C4-2B (cell line): ENCODE data around the gene SH2D6.

Source experiments
- H3K27ac ChIP-seq: fragments of 450-650 bp; 2 replicates; pipeline ENCODE4 v1.5.1; 2017
- ZFX ChIP-seq: fragments of 450-650 bp; IDR thresholded peaks from 2 replicates; pipeline ENCODE4 v1.6.1; 2017
- TF ChIP-seq, protein P1 (sequence below): fragments of 450-650 bp; conservative IDR thresholded peaks from 2 replicates; pipeline ENCODE4 v1.5.1; 2017; ENCODE audit warnings: mild to moderate bottlenecking

Gene SH2D6

DNA sequence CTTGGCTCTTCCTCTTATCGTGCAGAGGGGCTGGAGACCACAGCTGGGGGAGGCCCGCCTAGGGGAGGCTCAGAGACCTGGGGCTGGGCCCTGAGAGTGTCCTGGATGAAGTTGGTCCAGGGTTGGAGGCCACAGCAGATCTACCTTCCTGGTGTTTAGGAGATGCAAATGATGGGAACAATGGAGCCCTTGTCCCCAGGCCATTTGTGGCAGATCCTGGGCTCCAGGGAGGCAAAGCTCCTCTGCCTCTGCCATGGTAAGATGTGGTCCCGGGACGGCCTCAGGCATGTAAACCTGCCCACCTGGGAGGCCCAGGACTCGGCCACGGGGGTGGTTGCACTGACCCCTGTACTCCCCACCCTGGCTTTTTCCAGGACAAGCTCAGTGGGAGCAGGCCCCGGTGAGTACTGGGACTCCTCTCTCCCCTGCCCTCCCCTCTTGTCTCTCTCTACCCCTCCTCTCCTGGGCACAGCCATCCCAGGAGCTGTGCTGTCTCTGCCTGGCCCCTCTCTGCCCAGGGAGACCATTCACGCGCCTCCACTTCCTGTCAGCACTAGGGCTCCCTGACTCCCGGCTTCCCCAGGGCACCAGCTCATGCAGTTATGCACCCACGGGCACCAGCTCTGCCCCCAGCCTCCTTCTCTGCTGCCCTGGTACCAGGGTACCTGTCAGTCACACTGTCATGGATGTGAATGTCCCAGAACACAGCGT, 10.9 kb downstream of the SH2D6 start:
- TF ChIP-seq, protein P1, sequence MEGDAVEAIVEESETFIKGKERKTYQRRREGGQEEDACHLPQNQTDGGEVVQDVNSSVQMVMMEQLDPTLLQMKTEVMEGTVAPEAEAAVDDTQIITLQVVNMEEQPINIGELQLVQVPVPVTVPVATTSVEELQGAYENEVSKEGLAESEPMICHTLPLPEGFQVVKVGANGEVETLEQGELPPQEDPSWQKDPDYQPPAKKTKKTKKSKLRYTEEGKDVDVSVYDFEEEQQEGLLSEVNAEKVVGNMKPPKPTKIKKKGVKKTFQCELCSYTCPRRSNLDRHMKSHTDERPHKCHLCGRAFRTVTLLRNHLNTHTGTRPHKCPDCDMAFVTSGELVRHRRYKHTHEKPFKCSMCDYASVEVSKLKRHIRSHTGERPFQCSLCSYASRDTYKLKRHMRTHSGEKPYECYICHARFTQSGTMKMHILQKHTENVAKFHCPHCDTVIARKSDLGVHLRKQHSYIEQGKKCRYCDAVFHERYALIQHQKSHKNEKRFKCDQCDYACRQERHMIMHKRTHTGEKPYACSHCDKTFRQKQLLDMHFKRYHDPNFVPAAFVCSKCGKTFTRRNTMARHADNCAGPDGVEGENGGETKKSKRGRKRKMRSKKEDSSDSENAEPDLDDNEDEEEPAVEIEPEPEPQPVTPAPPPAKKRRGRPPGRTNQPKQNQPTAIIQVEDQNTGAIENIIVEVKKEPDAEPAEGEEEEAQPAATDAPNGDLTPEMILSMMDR, result no peak
- TF ChIP-seq ZFX, result no peak
- no peak overlapping the region for H3K27ac ChIP-seq

DNA sequence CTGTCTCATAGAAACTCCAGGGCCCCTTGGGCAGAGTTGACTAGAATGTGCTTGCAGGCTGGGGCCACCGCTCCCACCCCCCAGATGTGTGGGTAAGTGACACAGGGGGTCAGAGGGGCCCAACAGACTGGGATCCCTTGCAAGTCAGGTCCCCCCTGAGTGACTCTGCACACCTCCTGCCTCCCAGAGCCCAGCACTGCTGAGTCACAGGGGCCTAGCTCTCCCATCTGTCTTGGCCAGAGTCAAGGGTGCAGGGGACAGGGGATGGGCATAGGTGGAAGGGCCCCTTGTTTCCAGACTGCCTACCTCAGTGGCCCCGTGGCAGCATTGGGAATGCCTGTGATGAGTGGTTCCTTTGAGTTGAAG, 11.4 kb downstream of the SH2D6 start:
- TF ChIP-seq, protein P1, result no peak
- TF ChIP-seq ZFX, result no peak
- no peak overlapping the region for H3K27ac ChIP-seq

DNA sequence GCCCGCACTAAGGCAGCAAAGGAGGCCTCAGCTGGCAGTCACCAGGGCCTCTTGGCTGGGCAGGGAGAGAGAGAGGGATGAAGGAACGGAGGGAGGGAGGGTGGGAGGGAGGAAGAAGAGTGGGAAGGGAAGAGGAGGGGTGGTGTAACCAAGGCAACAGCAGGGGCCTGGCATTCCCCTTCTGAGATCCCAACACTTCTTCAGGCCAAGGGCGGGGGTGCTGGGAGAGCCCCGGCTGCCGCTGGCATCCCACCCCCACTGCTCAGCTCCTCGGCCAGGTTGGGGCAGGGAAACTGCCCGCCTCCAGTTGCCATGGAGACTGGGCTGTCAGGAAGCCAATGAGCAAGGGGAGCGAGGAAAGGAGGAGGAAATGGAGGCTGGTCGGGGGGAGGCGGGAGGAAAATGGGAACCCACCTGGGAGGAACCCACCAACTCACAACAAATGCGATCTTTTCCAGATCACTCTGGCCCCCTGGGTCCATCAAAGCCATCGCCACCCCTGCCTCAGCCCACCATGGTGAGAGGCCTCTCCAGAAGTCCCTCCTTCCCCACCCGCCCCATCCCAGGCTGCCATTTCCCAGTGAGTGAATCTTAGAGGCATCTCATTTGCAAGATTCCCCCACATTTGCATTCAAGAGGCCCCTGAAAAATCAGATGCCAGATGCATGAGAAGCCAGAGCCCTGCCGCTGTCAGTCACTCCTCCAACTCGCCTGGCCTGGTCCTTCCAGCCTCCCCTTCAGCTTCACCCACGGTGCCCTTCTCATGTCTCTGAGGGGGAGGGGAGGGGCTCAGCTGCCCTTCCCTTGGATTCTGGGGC, 12.4 kb downstream of the SH2D6 start:
- no peak overlapping the region for H3K27ac ChIP-seq
- TF ChIP-seq, protein P1, result no peak
- TF ChIP-seq ZFX, result no peak

DNA sequence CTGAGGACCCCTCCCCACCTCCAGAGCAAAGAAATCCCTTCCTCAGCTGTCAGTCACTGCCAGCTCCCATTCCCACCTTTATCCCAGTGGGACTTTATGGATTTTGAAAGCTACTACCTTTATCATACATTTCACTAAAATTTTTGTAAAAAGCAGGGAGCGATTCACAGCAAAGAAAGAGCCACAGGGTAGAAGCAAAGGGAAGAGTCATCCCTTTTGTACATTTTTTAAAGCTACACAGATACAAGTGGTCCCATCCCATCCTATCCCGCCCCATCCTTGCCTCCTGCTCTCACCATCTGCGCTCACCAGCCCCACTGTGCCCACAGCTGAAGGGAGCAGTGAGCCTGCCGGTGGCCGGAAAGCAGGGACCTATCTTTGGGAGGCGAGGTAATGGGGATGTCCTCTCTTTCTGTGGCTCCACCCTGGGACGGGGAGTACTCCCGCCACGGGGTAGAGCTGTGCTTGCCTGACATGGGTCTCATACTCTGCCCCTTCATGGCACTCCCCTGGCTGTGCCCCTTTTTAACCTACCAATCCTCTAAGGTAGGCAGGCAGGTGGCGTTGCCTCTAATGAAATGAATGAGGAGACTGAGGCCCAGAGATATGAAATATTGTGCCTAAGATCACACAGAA, 13.2 kb downstream of the SH2D6 start:
- TF ChIP-seq, protein P1, result no peak
- TF ChIP-seq ZFX, result no peak
- no peak overlapping the region for H3K27ac ChIP-seq

DNA sequence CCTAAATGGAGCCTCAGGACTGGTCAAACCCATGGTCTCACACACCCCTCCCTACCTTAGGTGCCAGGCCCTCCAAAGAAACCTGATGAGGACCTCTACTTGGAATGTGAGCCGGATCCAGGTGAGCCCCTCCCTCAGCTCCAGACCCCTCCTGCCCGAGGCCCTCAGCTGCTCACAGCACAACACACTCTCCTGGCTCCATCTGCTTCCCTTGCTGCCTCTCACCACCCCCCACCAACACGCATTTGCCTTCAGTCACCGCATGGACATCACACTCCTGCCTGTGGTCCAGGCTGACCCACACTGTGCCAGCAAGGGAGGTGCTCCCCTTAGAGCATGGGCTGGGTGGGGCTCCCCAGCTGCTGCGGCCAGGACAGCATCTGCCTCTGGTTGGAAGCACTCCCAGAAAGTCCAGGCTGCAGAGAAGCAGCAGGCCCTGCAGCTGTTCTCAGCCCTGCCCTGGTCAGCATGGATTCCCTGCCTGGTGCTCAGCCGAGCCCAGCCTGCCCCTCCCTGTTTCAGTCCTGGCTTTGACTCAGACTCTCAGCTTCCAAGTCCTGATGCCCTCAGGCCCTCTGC, 15.1 kb downstream of the SH2D6 start:
- TF ChIP-seq ZFX, result no peak
- TF ChIP-seq, protein P1, result no peak
- peak overlapping the region; percentile 4; the same call in 1 of the 2 replicates for H3K27ac ChIP-seq

DNA sequence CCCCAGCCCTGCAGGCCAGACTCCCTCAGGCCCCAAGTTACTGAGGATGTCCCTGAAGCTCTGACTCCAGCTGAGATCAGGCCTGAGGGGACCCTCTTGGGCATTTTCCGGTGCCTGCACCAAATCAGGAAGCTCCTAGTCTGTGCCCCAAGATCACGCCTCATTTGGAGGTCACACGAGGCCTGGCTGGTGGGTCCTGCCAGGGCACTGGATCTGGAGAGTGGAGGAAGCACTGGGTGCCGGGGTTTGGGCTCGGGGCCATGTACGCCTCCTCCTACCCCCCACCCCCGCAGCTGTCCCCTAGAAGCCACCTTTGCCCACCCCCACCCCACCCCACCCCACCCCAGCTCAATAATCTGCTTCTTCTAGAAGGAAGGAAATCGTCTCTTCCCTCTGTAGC, 16.2 kb downstream of the SH2D6 start:
- H3K27ac ChIP-seq, result no peak overlapping the region
- TF ChIP-seq, protein P1, result no peak
- TF ChIP-seq ZFX, result no peak
